B cell (primary cell): Measurements from ENCODE around the gene HCFC1.

Source experiments
- EZH2 ChIP-seq: IDR thresholded peaks from 2 replicates; pipeline ENCODE4 v1.6.1; 2012; ENCODE audit warnings: borderline replicate concordance, low read depth, mild to moderate bottlenecking, moderate library complexity, low read length; ENCODE audit not compliant: insufficient read depth, poor library complexity, severe bottlenecking
- TF ChIP-seq, protein P1 (sequence below): fragments of 200-600 bp; IDR thresholded peaks from one replicate; pipeline ENCODE4 v1.8.0; 2022; ENCODE audit warnings: antibody characterized with exemption, mild to moderate bottlenecking

DNA sequence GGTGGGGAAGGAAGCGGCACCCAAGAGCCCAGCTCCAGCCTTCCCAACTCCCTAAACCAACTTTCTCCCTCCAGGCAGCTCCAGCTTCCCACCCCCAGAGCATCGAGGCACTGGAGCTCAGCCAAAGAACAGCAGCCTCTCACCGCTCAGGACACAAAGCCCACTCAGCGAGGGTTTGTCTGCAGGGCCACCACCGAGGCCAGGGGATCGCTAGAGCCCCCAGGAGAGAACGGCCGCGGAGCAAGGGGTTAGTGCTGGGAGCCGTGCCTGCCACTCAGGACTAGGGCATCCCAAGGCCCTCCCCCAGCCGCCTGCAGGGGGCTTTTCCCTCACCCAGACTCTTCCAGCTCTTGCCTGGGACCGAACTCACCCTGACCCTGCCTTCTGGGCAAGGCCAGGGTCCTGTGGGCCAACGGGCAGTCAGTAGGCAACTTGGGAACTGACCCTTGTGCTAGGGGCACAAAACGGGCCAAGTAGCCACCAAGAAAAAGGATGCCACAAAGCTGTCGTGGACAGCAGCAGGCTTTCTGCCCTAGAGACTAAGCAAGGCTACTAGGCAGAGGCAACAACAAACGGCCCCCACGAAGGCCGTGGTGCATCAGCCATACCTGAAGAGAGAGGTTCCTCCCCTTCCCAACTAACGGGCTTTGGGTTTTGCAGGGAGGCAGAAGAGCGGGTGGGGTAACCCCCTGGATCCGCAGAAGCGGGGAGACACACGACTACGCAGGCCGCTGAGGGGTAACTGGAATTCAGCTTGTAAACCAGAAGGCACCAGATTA lies 2.3 kb downstream of the HCFC1 start:
- TF ChIP-seq, protein P1, sequence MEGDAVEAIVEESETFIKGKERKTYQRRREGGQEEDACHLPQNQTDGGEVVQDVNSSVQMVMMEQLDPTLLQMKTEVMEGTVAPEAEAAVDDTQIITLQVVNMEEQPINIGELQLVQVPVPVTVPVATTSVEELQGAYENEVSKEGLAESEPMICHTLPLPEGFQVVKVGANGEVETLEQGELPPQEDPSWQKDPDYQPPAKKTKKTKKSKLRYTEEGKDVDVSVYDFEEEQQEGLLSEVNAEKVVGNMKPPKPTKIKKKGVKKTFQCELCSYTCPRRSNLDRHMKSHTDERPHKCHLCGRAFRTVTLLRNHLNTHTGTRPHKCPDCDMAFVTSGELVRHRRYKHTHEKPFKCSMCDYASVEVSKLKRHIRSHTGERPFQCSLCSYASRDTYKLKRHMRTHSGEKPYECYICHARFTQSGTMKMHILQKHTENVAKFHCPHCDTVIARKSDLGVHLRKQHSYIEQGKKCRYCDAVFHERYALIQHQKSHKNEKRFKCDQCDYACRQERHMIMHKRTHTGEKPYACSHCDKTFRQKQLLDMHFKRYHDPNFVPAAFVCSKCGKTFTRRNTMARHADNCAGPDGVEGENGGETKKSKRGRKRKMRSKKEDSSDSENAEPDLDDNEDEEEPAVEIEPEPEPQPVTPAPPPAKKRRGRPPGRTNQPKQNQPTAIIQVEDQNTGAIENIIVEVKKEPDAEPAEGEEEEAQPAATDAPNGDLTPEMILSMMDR, result no peak
- no peak for TF ChIP-seq EZH2
